Activated T-helper 17 cell treated with anti-CD3 and anti-CD28 coated beads, Interleukin-2, amount 50 U/mL, for 72 hours (primary cell): ENCODE measurements around the gene CIBAR2. TPM values are rescaled to one million over a fixed set of nuclear protein-coding genes. Genes with fewer than 3 reads are reported as not detected.

ENCODE experiments used
- ATAC-seq: fragments of 150-1000 bp; cut with Tn5 transposase; replicated peaks from 2 replicates; pipeline ENCODE4 v1.10.0; 2021; ENCODE audit warnings: mild to moderate bottlenecking, moderate library complexity
- H3K27ac Mint-ChIP-seq: one replicate; pipeline ENCODE4 v1.8.0; 2022; ENCODE audit warnings: mixed read lengths
- H3K27me3 Mint-ChIP-seq: one replicate; pipeline ENCODE4 v1.8.0; 2022; ENCODE audit warnings: mixed read lengths
- H3K36me3 Mint-ChIP-seq: one replicate; pipeline ENCODE4 v1.8.0; 2022; ENCODE audit warnings: low read depth, mild to moderate bottlenecking, mixed read lengths
- H3K4me1 Mint-ChIP-seq: one replicate; pipeline ENCODE4 v1.8.0; 2022; ENCODE audit warnings: mixed read lengths
- H3K4me3 Mint-ChIP-seq: one replicate; pipeline ENCODE4 v1.8.0; 2022; ENCODE audit warnings: mild to moderate bottlenecking, mixed read lengths
- H3K9me3 Mint-ChIP-seq: one replicate; pipeline ENCODE4 v1.8.0; 2022; ENCODE audit warnings: mixed read lengths
- total RNA-seq, 2 donors: library from RNA; stranded (reverse); gene quantifications; one replicate each; pipeline ENCODE4 v1.2.3, GENCODE V29; 2022

CIBAR2 gene
- total RNA-seq, 2 donors from 2014 or later = 0.34 TPM; not detected in 1

- no peak for ATAC-seq
- H3K36me3 Mint-ChIP-seq = no peaks in the 10 kb centered on the region
- H3K4me3 Mint-ChIP-seq = no peak overlapping the region
- peaks cover 32% of the 10 kb centered on the region for H3K27me3 Mint-ChIP-seq
- H3K27ac Mint-ChIP-seq = no peak overlapping the region
- no peaks in the 10 kb centered on the region for H3K9me3 Mint-ChIP-seq
- H3K4me1 Mint-ChIP-seq = peaks cover 10% of the 10 kb centered on the region
Measured at GRCh38 chr16:85138073-85138824, 26.0 kb upstream of the CIBAR2 start.

- Mint-ChIP-seq H3K27me3 (peaks cover 32% of the 10 kb centered on the region), H3K36me3 (no peaks in the 10 kb centered on the region), H3K27ac (no peak overlapping the region), H3K4me3 (no peak overlapping the region), H3K4me1 (peaks cover 10% of the 10 kb centered on the region), H3K9me3 (no peaks in the 10 kb centered on the region)
- no peak for ATAC-seq
Measured at GRCh38 chr16:85137323-85138072, 25.2 kb upstream of the CIBAR2 start.

GRCh38 chr16:85136702-85137322, 24.5 kb upstream of the CIBAR2 start:
- H3K4me1 Mint-ChIP-seq = peaks cover 10% of the 10 kb centered on the region
- no peak for ATAC-seq
- no peak overlapping the region for H3K27ac Mint-ChIP-seq
- H3K4me3 Mint-ChIP-seq = no peak overlapping the region
- H3K27me3 Mint-ChIP-seq = peaks cover 32% of the 10 kb centered on the region
- H3K36me3 Mint-ChIP-seq = no peaks in the 10 kb centered on the region
- H3K9me3 Mint-ChIP-seq = no peaks in the 10 kb centered on the region

- no peak overlapping the region for H3K4me3 Mint-ChIP-seq
- no peak for ATAC-seq
- H3K27me3 Mint-ChIP-seq = peaks cover 32% of the 10 kb centered on the region
- H3K9me3 Mint-ChIP-seq = no peaks in the 10 kb centered on the region
- no peaks in the 10 kb centered on the region for H3K36me3 Mint-ChIP-seq
- H3K27ac Mint-ChIP-seq = no peak overlapping the region
- H3K4me1 Mint-ChIP-seq = peaks cover 10% of the 10 kb centered on the region
Measured at GRCh38 chr16:85136213-85136701, 24.0 kb upstream of the CIBAR2 start.

GRCh38 chr16:85134789-85135142, 22.5 kb upstream of the CIBAR2 start:
- H3K4me3 Mint-ChIP-seq = no peak overlapping the region
- H3K27ac Mint-ChIP-seq = no peak overlapping the region
- no peaks in the 10 kb centered on the region for H3K9me3 Mint-ChIP-seq
- ATAC-seq = no peak
- H3K4me1 Mint-ChIP-seq = peaks cover 10% of the 10 kb centered on the region
- H3K36me3 Mint-ChIP-seq = no peaks in the 10 kb centered on the region
- H3K27me3 Mint-ChIP-seq = peaks cover 30% of the 10 kb centered on the region

GRCh38 chr16:85134076-85134788, 22.0 kb upstream of the CIBAR2 start:
- Mint-ChIP-seq H3K4me1 (peaks cover 6% of the 10 kb centered on the region), H3K9me3 (no peaks in the 10 kb centered on the region), H3K27ac (no peak overlapping the region), H3K36me3 (no peaks in the 10 kb centered on the region), H3K27me3 (peaks cover 25% of the 10 kb centered on the region), H3K4me3 (no peak overlapping the region)
- ATAC-seq = no peak

GRCh38 chr16:85133290-85133599, 21.0 kb upstream of the CIBAR2 start:
- Mint-ChIP-seq H3K27me3 (peaks cover 15% of the 10 kb centered on the region), H3K4me1 (peaks cover 5% of the 10 kb centered on the region), H3K4me3 (no peak overlapping the region), H3K27ac (no peak overlapping the region), H3K36me3 (no peaks in the 10 kb centered on the region), H3K9me3 (no peaks in the 10 kb centered on the region)
- ATAC-seq = no peak

GRCh38 chr16:85132456-85133289, 20.4 kb upstream of the CIBAR2 start:
- Mint-ChIP-seq H3K27me3 (peaks cover 9% of the 10 kb centered on the region), H3K4me3 (no peak overlapping the region), H3K27ac (no peak overlapping the region), H3K9me3 (no peaks in the 10 kb centered on the region), H3K36me3 (no peaks in the 10 kb centered on the region), H3K4me1 (peaks cover under 1% of the 10 kb centered on the region)
- ATAC-seq = no peak

GRCh38 chr16:85130705-85131028, 18.4 kb upstream of the CIBAR2 start:
- no peaks in the 10 kb centered on the region for H3K27me3 Mint-ChIP-seq
- ATAC-seq = no peak
- H3K4me3 Mint-ChIP-seq = no peak overlapping the region
- H3K9me3 Mint-ChIP-seq = no peaks in the 10 kb centered on the region
- peaks cover 9% of the 10 kb centered on the region for H3K4me1 Mint-ChIP-seq
- no peak overlapping the region for H3K27ac Mint-ChIP-seq
- H3K36me3 Mint-ChIP-seq = no peaks in the 10 kb centered on the region

GRCh38 chr16:85129876-85130704, 17.8 kb upstream of the CIBAR2 start:
- H3K4me3 Mint-ChIP-seq = no peak overlapping the region
- no peaks in the 10 kb centered on the region for H3K27me3 Mint-ChIP-seq
- no peak overlapping the region for H3K27ac Mint-ChIP-seq
- H3K9me3 Mint-ChIP-seq = no peaks in the 10 kb centered on the region
- ATAC-seq = no peak
- peaks cover 9% of the 10 kb centered on the region for H3K4me1 Mint-ChIP-seq
- no peaks in the 10 kb centered on the region for H3K36me3 Mint-ChIP-seq

- Mint-ChIP-seq H3K36me3 (no peaks in the 10 kb centered on the region), H3K9me3 (no peaks in the 10 kb centered on the region), H3K27me3 (no peaks in the 10 kb centered on the region), H3K27ac (no peak overlapping the region), H3K4me1 (peaks cover 9% of the 10 kb centered on the region), H3K4me3 (no peak overlapping the region)
- ATAC-seq = no peak
Measured at GRCh38 chr16:85128079-85128837, 16.0 kb upstream of the CIBAR2 start.

GRCh38 chr16:85127379-85127723, 15.1 kb upstream of the CIBAR2 start:
- H3K9me3 Mint-ChIP-seq = no peaks in the 10 kb centered on the region
- no peaks in the 10 kb centered on the region for H3K27me3 Mint-ChIP-seq
- peaks cover 9% of the 10 kb centered on the region for H3K4me1 Mint-ChIP-seq
- no peaks in the 10 kb centered on the region for H3K36me3 Mint-ChIP-seq
- no peak overlapping the region for H3K4me3 Mint-ChIP-seq
- no peak overlapping the region for H3K27ac Mint-ChIP-seq
- ATAC-seq = no peak
